ENCODE measurements around the gene SCN4B.

DNA sequence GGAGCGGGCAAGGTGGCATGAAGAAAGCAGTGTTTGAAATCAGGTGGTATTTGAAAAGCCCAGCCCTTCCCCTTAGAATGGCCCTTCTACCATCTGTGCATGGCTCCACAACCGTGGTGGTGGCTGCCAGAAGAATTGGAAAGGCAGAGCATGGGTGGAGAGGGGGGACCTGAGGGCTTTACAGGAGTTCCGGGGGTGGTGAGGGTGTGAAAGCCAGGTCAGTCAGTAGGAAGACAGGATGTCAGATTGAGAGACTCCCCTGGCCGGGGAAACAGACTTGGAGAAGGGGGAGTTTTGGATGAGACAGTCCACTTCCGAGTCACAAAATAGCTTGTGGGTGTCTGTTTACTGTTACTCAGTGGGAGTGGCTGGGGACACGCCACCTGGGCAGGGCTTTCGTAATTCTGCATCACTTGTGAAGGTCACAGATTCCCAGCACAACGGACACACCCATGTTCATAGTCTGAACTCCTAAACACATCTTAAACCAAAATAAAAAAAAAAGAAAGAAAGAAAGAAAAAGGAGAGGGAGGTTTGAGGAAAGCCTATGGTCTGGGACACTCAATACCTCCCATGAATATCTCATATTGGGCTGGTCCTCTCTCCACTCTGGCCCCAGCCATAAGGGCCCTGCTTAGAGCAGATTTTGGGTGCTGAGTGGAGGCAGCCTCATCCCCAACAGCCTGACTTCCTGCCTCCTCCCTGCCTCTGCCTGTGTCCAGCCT lies 41.4 kb downstream of the SCN4B start:
- TF ChIP-seq, protein P1, sequence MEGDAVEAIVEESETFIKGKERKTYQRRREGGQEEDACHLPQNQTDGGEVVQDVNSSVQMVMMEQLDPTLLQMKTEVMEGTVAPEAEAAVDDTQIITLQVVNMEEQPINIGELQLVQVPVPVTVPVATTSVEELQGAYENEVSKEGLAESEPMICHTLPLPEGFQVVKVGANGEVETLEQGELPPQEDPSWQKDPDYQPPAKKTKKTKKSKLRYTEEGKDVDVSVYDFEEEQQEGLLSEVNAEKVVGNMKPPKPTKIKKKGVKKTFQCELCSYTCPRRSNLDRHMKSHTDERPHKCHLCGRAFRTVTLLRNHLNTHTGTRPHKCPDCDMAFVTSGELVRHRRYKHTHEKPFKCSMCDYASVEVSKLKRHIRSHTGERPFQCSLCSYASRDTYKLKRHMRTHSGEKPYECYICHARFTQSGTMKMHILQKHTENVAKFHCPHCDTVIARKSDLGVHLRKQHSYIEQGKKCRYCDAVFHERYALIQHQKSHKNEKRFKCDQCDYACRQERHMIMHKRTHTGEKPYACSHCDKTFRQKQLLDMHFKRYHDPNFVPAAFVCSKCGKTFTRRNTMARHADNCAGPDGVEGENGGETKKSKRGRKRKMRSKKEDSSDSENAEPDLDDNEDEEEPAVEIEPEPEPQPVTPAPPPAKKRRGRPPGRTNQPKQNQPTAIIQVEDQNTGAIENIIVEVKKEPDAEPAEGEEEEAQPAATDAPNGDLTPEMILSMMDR (IDR thresholded peaks at IDR 0.05): no peak
- no peak for TF ChIP-seq POLR2A (IDR thresholded peaks at IDR 0.05)
- no peak for TF ChIP-seq EP300 (IDR thresholded peaks at IDR 0.05)
- TF ChIP-seq POLR2AphosphoS5 (IDR thresholded peaks at IDR 0.05): no peak

Measured in gastroesophageal sphincter (tissue), 3 donors.